ENCODE data around the gene LRRC8B.
A peak's percentile ranks its signal among the peaks of the same experiment; 100 is the strongest.

LRRC8B gene

DNA sequence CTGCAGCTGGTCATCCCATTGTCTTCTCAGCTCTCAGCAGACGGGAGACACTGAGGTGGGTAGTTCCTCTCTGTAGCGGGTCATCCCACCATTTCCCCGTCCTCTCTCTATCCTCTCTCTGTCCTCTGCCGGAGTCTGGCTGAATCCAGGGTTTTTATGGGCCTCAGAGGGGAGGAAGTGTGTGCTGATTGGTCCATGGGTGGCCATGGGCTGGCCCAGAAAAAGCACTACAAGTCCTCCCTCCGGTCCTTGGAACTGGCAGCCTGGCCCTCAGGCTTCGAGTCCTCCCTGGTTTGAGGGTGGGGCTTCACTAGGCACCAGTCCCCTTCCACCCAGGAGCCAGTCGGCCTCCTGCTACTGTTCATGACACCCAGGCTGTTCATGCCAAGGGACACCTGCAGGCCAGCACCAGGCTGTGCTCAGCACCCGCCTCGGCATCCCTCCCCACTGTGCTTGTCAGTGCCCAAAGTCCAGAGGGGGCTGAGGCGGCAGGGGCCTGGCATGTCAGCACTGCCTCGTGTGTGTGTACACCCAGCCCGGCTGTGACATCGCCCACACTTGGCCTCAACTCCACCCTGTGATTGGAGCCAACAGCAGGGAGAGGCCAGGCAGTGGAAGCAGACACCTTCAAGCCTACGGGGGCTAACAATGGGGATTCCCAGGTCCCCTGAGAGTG lies 85.3 kb downstream of the LRRC8B start:
- no peak overlapping the region for H3K4me3 ChIP-seq (ENCODE audit: control insufficient read depth, low read depth, low read length)
- no peak for DNase-seq (ENCODE audit: low read depth)
- TF ChIP-seq, protein P1, sequence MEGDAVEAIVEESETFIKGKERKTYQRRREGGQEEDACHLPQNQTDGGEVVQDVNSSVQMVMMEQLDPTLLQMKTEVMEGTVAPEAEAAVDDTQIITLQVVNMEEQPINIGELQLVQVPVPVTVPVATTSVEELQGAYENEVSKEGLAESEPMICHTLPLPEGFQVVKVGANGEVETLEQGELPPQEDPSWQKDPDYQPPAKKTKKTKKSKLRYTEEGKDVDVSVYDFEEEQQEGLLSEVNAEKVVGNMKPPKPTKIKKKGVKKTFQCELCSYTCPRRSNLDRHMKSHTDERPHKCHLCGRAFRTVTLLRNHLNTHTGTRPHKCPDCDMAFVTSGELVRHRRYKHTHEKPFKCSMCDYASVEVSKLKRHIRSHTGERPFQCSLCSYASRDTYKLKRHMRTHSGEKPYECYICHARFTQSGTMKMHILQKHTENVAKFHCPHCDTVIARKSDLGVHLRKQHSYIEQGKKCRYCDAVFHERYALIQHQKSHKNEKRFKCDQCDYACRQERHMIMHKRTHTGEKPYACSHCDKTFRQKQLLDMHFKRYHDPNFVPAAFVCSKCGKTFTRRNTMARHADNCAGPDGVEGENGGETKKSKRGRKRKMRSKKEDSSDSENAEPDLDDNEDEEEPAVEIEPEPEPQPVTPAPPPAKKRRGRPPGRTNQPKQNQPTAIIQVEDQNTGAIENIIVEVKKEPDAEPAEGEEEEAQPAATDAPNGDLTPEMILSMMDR (conservative IDR thresholded peaks at IDR 0.05; ENCODE audit: control insufficient read depth, insufficient read depth, low read depth, low read length), result no peak

DNA sequence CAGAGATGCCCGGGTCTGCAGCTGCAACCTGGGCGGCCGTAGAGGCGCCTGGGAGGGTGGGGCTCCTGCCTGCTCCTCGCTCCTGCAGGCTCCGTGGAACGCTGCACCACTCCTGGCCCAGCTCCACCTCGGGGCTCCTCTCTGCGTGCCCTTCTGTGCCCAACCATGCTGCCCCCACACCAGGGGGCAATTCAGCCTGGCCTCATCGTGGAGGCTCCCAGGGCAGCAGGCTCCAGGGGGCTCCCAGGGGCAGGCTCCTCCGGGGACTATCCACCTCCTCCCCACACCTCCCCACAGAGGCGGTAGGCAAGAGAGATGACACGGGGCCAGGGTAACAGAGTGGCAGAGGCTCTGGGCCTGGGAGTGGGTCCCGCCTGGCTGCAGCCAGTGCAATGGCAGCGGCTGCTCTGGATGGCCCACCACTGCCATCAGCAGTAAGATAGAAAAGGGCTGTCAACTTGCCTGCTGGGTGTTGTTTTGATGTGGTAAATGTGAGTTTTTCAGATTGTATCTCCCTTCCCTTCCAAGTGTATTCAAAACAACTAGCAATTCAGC lies 85.9 kb downstream of the LRRC8B start:
- TF ChIP-seq, protein P1 (conservative IDR thresholded peaks at IDR 0.05; ENCODE audit: control insufficient read depth, insufficient read depth, low read depth, low read length), result no peak
- DNase-seq (ENCODE audit: low read depth), result no peak
- H3K4me3 ChIP-seq (ENCODE audit: control insufficient read depth, low read depth, low read length), result no peak overlapping the region

DNA sequence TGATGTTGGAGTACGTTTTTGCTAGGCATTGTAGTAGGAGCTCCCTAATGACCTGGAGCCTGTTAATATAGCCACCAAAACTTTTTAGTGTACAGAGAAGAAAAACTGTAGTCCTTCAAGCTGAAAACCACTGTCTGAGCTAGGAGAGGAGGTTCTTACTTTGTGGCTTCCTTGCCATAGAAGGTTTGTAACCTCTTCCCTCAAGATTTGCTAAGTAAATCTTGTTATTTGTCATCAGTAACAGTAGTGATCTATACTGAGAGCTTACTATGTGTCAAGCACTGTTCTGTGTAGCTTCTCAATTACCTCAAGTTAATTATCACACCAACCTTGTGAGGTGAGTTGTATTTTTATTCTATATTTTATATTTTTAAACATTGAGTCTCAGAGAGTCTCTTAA lies 87.1 kb downstream of the LRRC8B start:
- TF ChIP-seq, protein P1 (conservative IDR thresholded peaks at IDR 0.05; ENCODE audit: control insufficient read depth, insufficient read depth, low read depth, low read length), result no peak
- no peak for DNase-seq (ENCODE audit: low read depth)

DNA sequence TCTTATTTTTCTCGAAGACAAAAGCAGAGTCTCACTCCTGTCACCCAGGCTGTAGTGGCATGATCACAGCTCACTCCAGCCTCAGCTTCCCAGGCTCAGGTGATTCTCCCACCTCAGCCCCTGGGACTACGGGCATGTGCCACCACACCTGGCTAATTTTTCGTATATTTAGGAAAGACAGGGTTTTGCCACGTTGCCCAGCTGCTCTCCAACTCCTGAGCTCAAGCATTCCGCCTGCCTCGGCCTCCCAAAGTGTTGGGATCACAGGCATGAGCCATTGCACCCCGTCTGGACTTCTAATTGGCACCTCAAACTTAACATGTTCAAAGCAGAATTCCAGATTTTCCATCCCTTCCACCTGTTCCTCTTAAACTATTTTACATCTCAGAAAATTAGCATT lies 89.3 kb downstream of the LRRC8B start:
- TF ChIP-seq, protein P1 (conservative IDR thresholded peaks at IDR 0.05; ENCODE audit: control insufficient read depth, insufficient read depth, low read depth, low read length), result no peak
- DNase-seq (ENCODE audit: low read depth), result no peak
- H3K4me3 ChIP-seq (ENCODE audit: control insufficient read depth, low read depth, low read length), result no peak overlapping the region

More for the DNA sequence above, 87.1 kb downstream of the LRRC8B start:
- H3K4me3 ChIP-seq (ENCODE audit: control insufficient read depth, low read depth, low read length), result no peak overlapping the region

DNA sequence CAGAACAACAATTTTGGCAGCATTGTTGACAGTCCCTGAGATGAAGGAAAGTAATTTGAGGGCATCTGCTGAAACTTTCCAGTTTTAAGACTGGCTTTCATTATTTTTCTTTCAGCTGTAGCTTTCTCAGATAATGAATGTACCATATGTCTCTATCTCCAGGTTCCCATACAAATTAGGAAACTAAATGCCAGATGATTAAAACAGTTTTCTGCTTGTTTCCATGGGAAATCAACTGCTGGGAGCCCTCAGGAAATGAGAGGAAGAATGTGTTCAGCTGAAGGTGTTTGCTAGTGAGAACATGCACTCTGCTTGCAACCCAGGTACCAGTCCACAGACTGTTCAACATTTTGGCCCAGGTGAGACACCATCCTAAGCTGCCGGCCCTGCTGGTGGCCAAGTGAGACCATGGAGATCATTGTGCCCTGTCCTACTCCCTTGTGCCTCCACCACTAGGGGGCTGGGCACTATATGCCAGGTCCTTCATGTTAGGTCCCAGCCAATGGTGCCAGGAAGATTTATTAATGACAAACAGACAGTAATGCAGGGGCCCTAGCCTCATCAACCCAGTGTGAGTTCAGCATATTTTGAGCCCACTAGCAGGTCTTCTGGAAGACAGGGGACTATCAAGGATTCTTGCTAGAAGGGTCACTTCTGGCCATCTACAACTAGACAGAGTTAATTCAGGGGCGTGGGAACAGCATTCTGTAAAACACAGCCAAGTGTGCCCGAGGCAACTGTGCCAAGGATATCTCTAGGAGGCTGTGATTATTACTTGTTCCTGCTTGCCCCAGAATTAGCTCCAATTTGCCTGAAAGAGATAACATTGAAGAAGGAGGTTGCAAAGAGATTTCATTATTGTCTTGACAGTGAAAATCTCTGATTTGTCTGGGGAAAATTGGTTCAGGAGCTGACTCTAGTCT lies 91.3 kb downstream of the LRRC8B start:
- no peak for DNase-seq (ENCODE audit: low read depth)
- TF ChIP-seq, protein P1 (conservative IDR thresholded peaks at IDR 0.05; ENCODE audit: control insufficient read depth, insufficient read depth, low read depth, low read length), result peak; percentile 38

DNA sequence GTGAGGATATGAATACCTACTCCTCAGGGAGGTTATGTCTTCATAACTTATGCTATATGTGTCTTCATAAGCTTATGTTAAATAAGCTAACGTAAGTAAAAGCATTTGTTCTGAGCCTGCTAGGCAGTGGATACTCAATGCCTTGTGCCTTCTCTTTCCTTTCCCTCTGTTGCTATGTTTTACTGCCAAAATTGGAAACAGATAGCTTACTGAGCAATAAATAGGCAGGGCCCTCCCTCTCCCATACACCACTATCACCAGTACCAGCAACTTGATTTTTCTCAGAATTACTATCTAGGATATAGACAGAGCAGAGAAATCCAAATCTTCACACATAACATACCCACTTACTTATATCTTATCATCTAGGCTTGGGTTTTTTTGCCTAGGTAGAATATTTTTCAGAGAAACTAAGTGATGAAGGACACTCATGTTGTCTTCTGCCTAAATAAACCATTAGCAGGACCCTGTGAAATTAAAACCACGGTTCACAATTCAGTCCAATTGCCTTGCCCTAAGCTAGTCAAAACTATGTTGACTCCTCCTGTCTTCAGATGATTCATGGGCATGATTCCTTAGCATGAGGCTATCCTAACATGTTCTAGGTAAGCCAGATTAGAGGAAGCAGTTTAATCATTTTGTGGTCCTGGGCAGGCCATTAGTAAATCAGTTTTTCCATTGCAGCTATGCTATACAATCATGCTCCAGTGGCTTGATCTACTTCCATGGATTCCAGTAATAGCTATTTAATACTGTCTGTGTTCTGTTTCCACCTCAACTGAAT lies 92.4 kb downstream of the LRRC8B start:
- no peak overlapping the region for H3K4me3 ChIP-seq (ENCODE audit: control insufficient read depth, low read depth, low read length)
- DNase-seq (ENCODE audit: low read depth), result no peak
- TF ChIP-seq, protein P1 (conservative IDR thresholded peaks at IDR 0.05; ENCODE audit: control insufficient read depth, insufficient read depth, low read depth, low read length), result no peak

More for the DNA sequence above, 91.3 kb downstream of the LRRC8B start:
- no peak overlapping the region for H3K4me3 ChIP-seq (ENCODE audit: control insufficient read depth, low read depth, low read length)
